DMS153 treated with DMSO at 0.1 percent for 48 hours (cell line): ENCODE results near the gene ATP2B3.
"Not testable (repeated sequence)": the region's sequence is repeated elsewhere in the genome, so short reads cannot be mapped to it uniquely, and the experiment has no call there.

ENCODE experiments used
- DNase-seq: peaks from one replicate; lab custom pipeline; 2025; ENCODE audit not compliant: unreplicated experiment; lab: John Stamatoyannopoulos, UW

ATP2B3 gene

GRCh38 chrX:153592091-153592833, 74.8 kb downstream of the ATP2B3 start:
- DNase-seq: no peak

GRCh38 chrX:153592966-153593688, 75.7 kb downstream of the ATP2B3 start:
- no peak for DNase-seq

GRCh38 chrX:153593811-153594500, 76.5 kb downstream of the ATP2B3 start:
- no peak for DNase-seq

- DNase-seq: no peak
Measured at GRCh38 chrX:153595387-153595786, 77.9 kb downstream of the ATP2B3 start.

- no peak for DNase-seq
Measured at GRCh38 chrX:153595859-153596857, 78.7 kb downstream of the ATP2B3 start.

- DNase-seq: no peak
Measured at GRCh38 chrX:153596981-153597750, 79.7 kb downstream of the ATP2B3 start.

GRCh38 chrX:153598541-153599191, 81.2 kb downstream of the ATP2B3 start, which contains the start of gene CCNQ:
Gene CCNQ (minus strand): TSS chrX:153599139. CDS start chrX:153599073, 66 bp downstream.
- DNase-seq: no peak

GRCh38 chrX:153599192-153600031, 82.0 kb downstream of the ATP2B3 start:
- peak; percentile 77 for DNase-seq

- peak; percentile 8 for DNase-seq
Measured at GRCh38 chrX:153600032-153600373, 82.6 kb downstream of the ATP2B3 start.

- no peak for DNase-seq
Measured at GRCh38 chrX:153600921-153601320, 83.5 kb downstream of the ATP2B3 start.

- DNase-seq: no peak
Measured at GRCh38 chrX:153601511-153602110, 84.2 kb downstream of the ATP2B3 start.

- DNase-seq: no peak
Measured at GRCh38 chrX:153602601-153603000, 85.2 kb downstream of the ATP2B3 start.

GRCh38 chrX:153603131-153603656, 85.8 kb downstream of the ATP2B3 start:
- DNase-seq: no peak

GRCh38 chrX:153604666-153605380, 87.4 kb downstream of the ATP2B3 start:
- DNase-seq: not testable (repeated sequence)

GRCh38 chrX:153606503-153606902, 89.1 kb downstream of the ATP2B3 start:
- DNase-seq: no peak

- no peak for DNase-seq
Measured at GRCh38 chrX:153608376-153608775, 90.9 kb downstream of the ATP2B3 start.

- DNase-seq: no peak
Measured at GRCh38 chrX:153608806-153609205, 91.4 kb downstream of the ATP2B3 start.
